ENCODE data around the gene ZC3H4. TPM values are rescaled to one million over a fixed set of nuclear protein-coding genes. Genes with fewer than 3 reads are reported as not detected.
A peak's percentile ranks its signal among the peaks of the same experiment; 100 is the strongest.

The ZC3H4 gene
- total and polyA plus RNA-seq, 9 of the 15 experiments (the other 6 are each of a cell fraction or from before 2014, with no cell fraction given): 2.2 to 75.6 (median 18.3) TPM

DNA sequence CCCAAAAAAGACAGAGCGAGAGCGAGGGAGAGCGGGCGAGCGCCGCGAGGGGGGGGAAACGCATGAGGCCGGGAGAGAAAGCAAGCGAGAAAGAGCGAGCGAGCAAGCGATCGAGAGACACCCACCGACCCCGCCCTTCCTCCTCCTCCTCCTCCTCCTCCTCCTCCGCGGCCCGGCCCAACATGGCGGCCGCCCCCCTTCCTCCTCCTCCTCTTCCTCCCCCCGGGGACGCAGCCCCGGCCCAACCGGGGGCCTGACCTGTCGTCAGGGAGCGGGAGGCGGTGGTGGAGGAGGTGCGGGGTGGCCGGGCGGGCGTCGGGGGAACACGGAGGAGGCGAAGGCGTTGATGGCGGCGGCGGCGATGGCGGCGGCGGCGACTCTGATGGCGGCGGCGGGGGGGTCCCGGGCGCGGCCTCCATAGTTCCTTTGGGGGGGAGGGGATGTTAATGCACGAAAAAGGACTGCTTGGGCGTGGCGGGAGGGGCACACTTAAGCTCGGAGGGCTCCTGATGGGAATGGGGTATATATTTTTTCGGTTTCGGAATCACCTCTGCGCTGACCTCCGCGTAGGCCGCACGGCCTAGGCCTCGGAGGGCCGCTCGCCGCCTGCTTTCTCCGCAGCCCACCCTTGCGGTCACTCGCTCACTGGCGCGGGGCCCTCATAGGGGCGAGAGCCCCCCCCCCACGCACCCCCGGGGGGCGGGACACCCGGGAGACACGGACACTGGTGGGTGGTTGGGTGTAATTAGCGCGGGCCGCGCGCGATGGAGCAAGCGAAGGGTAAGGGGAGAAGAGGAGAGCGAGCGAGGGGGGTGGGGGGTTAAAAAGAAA lies 1.2 kb downstream of the ZC3H4 start (continued):
- TF ChIP-seq HDAC6 (IDR thresholded peaks at IDR 0.05; ENCODE audit: low read depth, low read length) (no peak), HDAC3 (IDR thresholded peaks at IDR 0.05; ENCODE audit: borderline replicate concordance, partially characterized antibody) (no peak), NFATC3 (IDR thresholded peaks at IDR 0.05) (no peak), PHF8 (IDR thresholded peaks at IDR 0.05; ENCODE audit: borderline replicate concordance, low read length) (peak; percentile 78; the same call in 1 of the 2 replicates), ZNF41 (CRISPR knock-in tag; conservative IDR thresholded peaks at IDR 0.05) (peak; percentile 46; the same call in 1 of the 2 replicates), ZNF75A (CRISPR knock-in tag; IDR thresholded peaks at IDR 0.05) (0 out of 2 replicates have a peak, but pooled peaks have one; percentile 44), MAFK (IDR thresholded peaks at IDR 0.05; ENCODE audit: low read length) (no peak), ATF7 (IDR thresholded peaks at IDR 0.05) (no peak), HDGF (IDR thresholded peaks at IDR 0.05) (no peak), POLR2H (tag; IDR thresholded peaks at IDR 0.05; ENCODE audit: low read depth) (no peak; the same call in 1 of the 2 replicates), ZFP1 (CRISPR knock-in tag; IDR thresholded peaks at IDR 0.05) (no peak), ETS2 (tag; IDR thresholded peaks at IDR 0.05; ENCODE audit: borderline replicate concordance, poor library complexity, severe bottlenecking) (no peak), ESRRA (IDR thresholded peaks at IDR 0.05; ENCODE audit: borderline replicate concordance, low read depth) (0 out of 2 replicates have a peak, but pooled peaks have one; percentile 56), NRF1 (conservative IDR thresholded peaks at IDR 0.05 in 1 of 2, IDR thresholded peaks at IDR 0.05 in 1 of 2) (no peak), CHD1 (IDR thresholded peaks at IDR 0.05; ENCODE audit: low read length) (peak; percentile 99), NR1H2 (CRISPR knock-in tag; IDR thresholded peaks at IDR 0.05) (peak; percentile 77; the same call in 1 of the 2 replicates), POLR2AphosphoS5 (IDR thresholded peaks at IDR 0.05; ENCODE audit: control insufficient read depth, insufficient read depth, low read depth, low read length) (peak; percentile 89), FOSL1 (tag; conservative IDR thresholded peaks at IDR 0.05) (no peak), RFX5 (IDR thresholded peaks at IDR 0.05; ENCODE audit: low read depth, low read length) (no peak), HLTF (IDR thresholded peaks at IDR 0.05) (no peak), THRAP3 (IDR thresholded peaks at IDR 0.05; ENCODE audit: borderline replicate concordance) (peak; percentile 64; the same call in 1 of the 2 replicates), FOXJ2 (tag; IDR thresholded peaks at IDR 0.05) (peak; percentile 69; the same call in 1 of the 2 replicates), U2AF2 (optimal IDR thresholded peaks at IDR 0.05; ENCODE audit: low read depth, low read length) (no peak), ERF (CRISPR knock-in tag; IDR thresholded peaks at IDR 0.05) (peak; percentile 89; the same call in 1 of the 2 replicates), BCOR (IDR thresholded peaks at IDR 0.05) (no peak)
- TF ChIP-seq, protein P1, sequence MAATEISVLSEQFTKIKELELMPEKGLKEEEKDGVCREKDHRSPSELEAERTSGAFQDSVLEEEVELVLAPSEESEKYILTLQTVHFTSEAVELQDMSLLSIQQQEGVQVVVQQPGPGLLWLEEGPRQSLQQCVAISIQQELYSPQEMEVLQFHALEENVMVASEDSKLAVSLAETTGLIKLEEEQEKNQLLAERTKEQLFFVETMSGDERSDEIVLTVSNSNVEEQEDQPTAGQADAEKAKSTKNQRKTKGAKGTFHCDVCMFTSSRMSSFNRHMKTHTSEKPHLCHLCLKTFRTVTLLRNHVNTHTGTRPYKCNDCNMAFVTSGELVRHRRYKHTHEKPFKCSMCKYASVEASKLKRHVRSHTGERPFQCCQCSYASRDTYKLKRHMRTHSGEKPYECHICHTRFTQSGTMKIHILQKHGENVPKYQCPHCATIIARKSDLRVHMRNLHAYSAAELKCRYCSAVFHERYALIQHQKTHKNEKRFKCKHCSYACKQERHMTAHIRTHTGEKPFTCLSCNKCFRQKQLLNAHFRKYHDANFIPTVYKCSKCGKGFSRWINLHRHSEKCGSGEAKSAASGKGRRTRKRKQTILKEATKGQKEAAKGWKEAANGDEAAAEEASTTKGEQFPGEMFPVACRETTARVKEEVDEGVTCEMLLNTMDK (IDR thresholded peaks at IDR 0.05; ENCODE audit: borderline replicate concordance, insufficient read depth, low read depth, low read length, poor library complexity, severe bottlenecking): peak; percentile 2
- TF ChIP-seq, protein P2, sequence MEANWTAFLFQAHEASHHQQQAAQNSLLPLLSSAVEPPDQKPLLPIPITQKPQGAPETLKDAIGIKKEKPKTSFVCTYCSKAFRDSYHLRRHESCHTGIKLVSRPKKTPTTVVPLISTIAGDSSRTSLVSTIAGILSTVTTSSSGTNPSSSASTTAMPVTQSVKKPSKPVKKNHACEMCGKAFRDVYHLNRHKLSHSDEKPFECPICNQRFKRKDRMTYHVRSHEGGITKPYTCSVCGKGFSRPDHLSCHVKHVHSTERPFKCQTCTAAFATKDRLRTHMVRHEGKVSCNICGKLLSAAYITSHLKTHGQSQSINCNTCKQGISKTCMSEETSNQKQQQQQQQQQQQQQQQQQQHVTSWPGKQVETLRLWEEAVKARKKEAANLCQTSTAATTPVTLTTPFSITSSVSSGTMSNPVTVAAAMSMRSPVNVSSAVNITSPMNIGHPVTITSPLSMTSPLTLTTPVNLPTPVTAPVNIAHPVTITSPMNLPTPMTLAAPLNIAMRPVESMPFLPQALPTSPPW (CRISPR knock-in tag; IDR thresholded peaks at IDR 0.05): peak; percentile 98
